Thyroid gland (tissue), 4 donors: ENCODE measurements around the gene ATXN7L2.

Experiments used
- CTCF ChIP-seq, 6 experiments: fragments of 200-600 bp in 3 of 6; fragments of 450-650 bp in 3 of 6; sonication (generic) in 3 of 6; IDR thresholded peaks; one replicate each; pipeline ENCODE4 v1.5.1; 2016 to 2019; ENCODE audit warnings: antibody characterized with exemption in 6 of 6, mild to moderate bottlenecking in 2 of 6, inconsistent platforms in 1 of 6, moderate library complexity in 1 of 6
- POLR2A ChIP-seq, 2 donors: fragments of 450-650 bp; IDR thresholded peaks; one replicate each; pipeline ENCODE4 v1.6.1; 2017; ENCODE audit warnings: antibody characterized with exemption in 2 of 2, mild to moderate bottlenecking in 2 of 2, moderate library complexity in 1 of 2

- TF ChIP-seq CTCF (IDR thresholded peaks at IDR 0.05) (no peak), POLR2A (IDR thresholded peaks at IDR 0.05) (no peak)
Measured at GRCh38 chr1:109528712-109529111, 45.0 kb downstream of the ATXN7L2 start.
